ENCODE results near the gene USP34. TPM values are rescaled to one million over a fixed set of nuclear protein-coding genes. Genes with fewer than 3 reads are reported as not detected.

The USP34 gene
- total and polyA plus RNA-seq, 8 donors, result 86.5 to 191 (median 158) TPM

DNA sequence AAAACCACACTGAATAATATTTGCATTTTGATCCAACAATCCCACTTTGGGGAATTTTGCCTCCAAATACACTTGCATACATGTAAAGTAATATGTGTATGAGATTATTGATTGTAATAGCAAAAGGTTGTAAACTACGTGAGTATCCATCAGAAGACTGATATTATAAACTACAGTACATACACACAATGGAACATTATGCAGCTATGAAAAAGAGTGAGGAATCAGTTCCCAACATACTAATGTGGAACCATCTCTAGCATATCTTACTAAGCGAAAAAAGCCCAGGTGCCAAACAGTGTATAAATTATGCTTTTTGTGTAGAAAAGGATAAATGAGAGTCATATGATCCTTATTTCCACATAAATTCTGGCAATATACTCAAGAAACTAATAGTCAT is 324.9 kb downstream of the USP34 start:
- no peaks in the 10 kb centered on the region for H3K9me3 ChIP-seq
- ATAC-seq (no peak), DNase-seq (no peak)
- peaks cover 0 to 13% of the 10 kb centered on the region in 2 donors for H3K4me1 ChIP-seq
- no peak overlapping the region for H3K4me3 ChIP-seq
- no peak overlapping the region for H3K27ac ChIP-seq
- peaks cover 0 to 22% of the 10 kb centered on the region in 2 donors for H3K36me3 ChIP-seq
- no peaks in the 10 kb centered on the region for H3K27me3 ChIP-seq
- intact Hi-C loops (cut with DNase I), result no loop called here
- no peak for TF ChIP-seq CTCF (IDR thresholded peaks at IDR 0.05)

DNA sequence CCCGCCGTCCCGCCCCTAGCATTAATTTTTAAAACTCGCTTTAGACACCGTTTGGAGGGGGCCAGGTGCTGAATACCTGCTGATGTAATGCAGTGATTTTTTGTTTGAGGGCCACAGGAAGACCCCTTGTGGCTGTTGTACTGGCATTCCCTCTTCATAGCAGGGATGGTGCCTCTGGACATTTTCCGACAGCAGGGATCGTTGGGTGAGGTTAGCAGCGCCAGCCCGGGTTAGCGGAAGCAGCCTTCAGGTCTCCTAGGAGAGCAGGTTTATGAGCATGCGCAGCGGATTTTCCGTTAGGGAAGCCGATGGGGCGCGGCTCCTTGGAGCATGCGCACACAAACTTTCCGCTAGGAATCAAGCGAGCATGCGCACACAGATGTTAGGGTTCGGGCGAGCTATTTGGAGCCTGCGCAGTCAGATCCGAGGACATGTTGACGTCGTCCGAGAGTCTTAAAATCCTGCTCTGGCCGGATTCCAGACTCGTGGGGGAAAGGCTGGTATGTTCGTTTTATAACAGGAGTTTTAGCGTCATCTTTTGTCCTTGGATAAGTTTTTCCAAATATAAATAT is 326.1 kb downstream of the USP34 start:
- TF ChIP-seq CTCF (IDR thresholded peaks at IDR 0.05), result no peak
- ATAC-seq, result peak; percentile 98
- H3K36me3 ChIP-seq, result peaks cover 0 to 16% of the 10 kb centered on the region in 2 donors
- peak; percentile 94 to 99 (median 98) for DNase-seq
- H3K27ac ChIP-seq, result peak overlapping the region; percentile 73 to 80
- peaks cover 0 to 13% of the 10 kb centered on the region in 2 donors for H3K4me1 ChIP-seq
- H3K4me3 ChIP-seq, result peak overlapping the region; percentile 45 to 59
- H3K27me3 ChIP-seq, result no peaks in the 10 kb centered on the region
- no peaks in the 10 kb centered on the region for H3K9me3 ChIP-seq
- intact Hi-C loops (cut with DNase I), result no loop called here

DNA sequence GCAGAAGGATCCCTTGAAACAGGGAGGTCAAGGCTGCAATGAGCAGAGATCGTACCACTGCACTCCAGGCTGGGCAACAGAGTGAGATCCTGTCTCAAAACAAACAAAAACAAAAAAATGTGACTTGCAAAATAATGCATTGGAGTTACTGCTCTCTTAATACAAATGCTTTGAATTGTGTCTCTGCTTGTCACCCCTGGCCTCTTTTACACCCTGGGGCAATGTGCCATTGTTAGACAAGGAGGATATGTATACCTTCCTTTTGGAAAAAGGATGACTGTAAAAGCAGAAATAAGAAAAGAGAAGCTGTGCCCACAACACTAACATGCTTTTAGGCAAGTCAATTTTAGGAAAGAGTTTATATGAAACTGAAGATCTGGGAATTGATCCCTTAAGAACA is 329.7 kb downstream of the USP34 start:
- DNase-seq, result no peak
- H3K36me3 ChIP-seq, result no peaks in the 10 kb centered on the region
- no peak for ATAC-seq
- H3K4me3 ChIP-seq, result no peak overlapping the region
- H3K4me1 ChIP-seq, result peaks cover 0 to 13% of the 10 kb centered on the region in 2 donors
- TF ChIP-seq CTCF (IDR thresholded peaks at IDR 0.05), result no peak
- H3K27ac ChIP-seq, result no peak overlapping the region
- H3K27me3 ChIP-seq, result no peaks in the 10 kb centered on the region
- intact Hi-C loops (cut with DNase I), result no loop called here
- no peaks in the 10 kb centered on the region for H3K9me3 ChIP-seq

GRCh38 chr2:61138859-61139258 is 332.0 kb downstream of the USP34 start:
- Histone ChIP-seq H3K4me1 (no peaks in the 10 kb centered on the region), H3K27me3 (no peaks in the 10 kb centered on the region), H3K36me3 (no peaks in the 10 kb centered on the region), H3K4me3 (no peak overlapping the region), H3K9me3 (no peaks in the 10 kb centered on the region), H3K27ac (no peak overlapping the region)
- TF ChIP-seq CTCF (IDR thresholded peaks at IDR 0.05), result no peak
- DNase-seq (no peak), ATAC-seq (no peak)
- intact Hi-C loops (cut with DNase I), result no loop called here

Other genes starting within 250 kb of the USP34 start
- gene XPO1, start 67.3 kb upstream of the USP34 start, total RNA-seq, result 100 to 1,000 TPM; 139 to 146 TPM
- 100 to 1,000 TPM; 275 to 349 (median 286) TPM for gene XPO1, start 67.3 kb upstream of the USP34 start, polyA plus RNA-seq (ENCODE audit: insufficient read length in 6 of 6)

Measured in left lung (tissue), 10 donors.